H9 (cell line): ENCODE measurements around the gene PCGF6. TPM values are rescaled to one million over a fixed set of nuclear protein-coding genes. Genes with fewer than 3 reads are reported as not detected.

ENCODE experiments used
- DNase-seq: peaks from one replicate; pipeline ENCODE4 v3.0.0-alpha.2; 2017
- H2AFZ ChIP-seq: one replicate; pipeline ENCODE4 v1.6.1; 2013; ENCODE audit warnings: mild to moderate bottlenecking, low read length, control low read depth, moderate library complexity
- H2AK5ac ChIP-seq: 2 replicates; pipeline ENCODE4 v1.6.1; 2013; ENCODE audit warnings: low read length, control low read depth, mixed read lengths; ENCODE audit not compliant: insufficient read length
- H2BK120ac ChIP-seq: one replicate; pipeline ENCODE4 v1.6.1; 2013; ENCODE audit warnings: low read depth, mild to moderate bottlenecking, low read length, control low read depth, inconsistent platforms; ENCODE audit not compliant: poor library complexity, severe bottlenecking
- H2BK12ac ChIP-seq: 2 replicates; pipeline ENCODE4 v1.6.1; 2013; ENCODE audit warnings: low read length, control low read depth, mixed read lengths, low read depth; ENCODE audit not compliant: insufficient read length
- H2BK15ac ChIP-seq: 2 replicates; pipeline ENCODE4 v1.6.1; 2013; ENCODE audit warnings: low read depth, low read length, control low read depth
- H2BK20ac ChIP-seq: one replicate; pipeline ENCODE4 v1.6.1; 2013; ENCODE audit warnings: low read depth, mild to moderate bottlenecking, low read length, control low read depth, inconsistent platforms; ENCODE audit not compliant: poor library complexity, severe bottlenecking
- H2BK5ac ChIP-seq: 2 replicates; pipeline ENCODE4 v1.6.1; 2013; ENCODE audit warnings: low read length, control low read depth, mixed read lengths; ENCODE audit not compliant: insufficient read length
- H3K14ac ChIP-seq: 2 replicates; pipeline ENCODE4 v1.6.1; 2013; ENCODE audit warnings: low read length, control low read depth; ENCODE audit not compliant: insufficient read depth
- H3K18ac ChIP-seq: 2 replicates; pipeline ENCODE4 v1.6.1; 2013; ENCODE audit warnings: low read depth, mild to moderate bottlenecking, mixed read lengths, low read length, control low read depth; ENCODE audit not compliant: insufficient read length
- H3K23ac ChIP-seq: 2 replicates; pipeline ENCODE4 v1.6.1; 2013; ENCODE audit warnings: low read length, control low read depth, mixed read lengths, low read depth; ENCODE audit not compliant: insufficient read length
- H3K23me2 ChIP-seq: 2 replicates; pipeline ENCODE4 v1.6.1; 2013; ENCODE audit warnings: low read depth, mild to moderate bottlenecking, mixed read lengths, low read length, control low read depth; ENCODE audit not compliant: insufficient read length, poor library complexity, severe bottlenecking
- H3K27ac ChIP-seq: 2 replicates; pipeline ENCODE4 v1.5.1; 2013; ENCODE audit warnings: low read length, control low read depth, mixed read lengths, low read depth; ENCODE audit not compliant: insufficient read length
- H3K27me3 ChIP-seq: 2 replicates; pipeline ENCODE4 v1.6.1; 2013; ENCODE audit warnings: low read length, control low read depth, inconsistent platforms; ENCODE audit not compliant: insufficient read depth
- H3K4ac ChIP-seq: 2 replicates; pipeline ENCODE4 v1.6.1; 2013; ENCODE audit warnings: low read depth, mild to moderate bottlenecking, control low read depth, inconsistent platforms, low read length, moderate library complexity
- H3K4me1 ChIP-seq: 2 replicates; pipeline ENCODE4 v1.6.1; 2013; ENCODE audit warnings: low read length, control low read depth, inconsistent platforms; ENCODE audit not compliant: insufficient read depth
- H3K4me2 ChIP-seq: 2 replicates; pipeline ENCODE4 v1.6.1; 2013; ENCODE audit warnings: low read length, control low read depth, mixed read lengths; ENCODE audit not compliant: insufficient read length, insufficient read depth
- H3K56ac ChIP-seq: 2 replicates; pipeline ENCODE4 v1.6.1; 2013; ENCODE audit warnings: low read depth, mild to moderate bottlenecking, mixed read lengths, low read length, control low read depth; ENCODE audit not compliant: insufficient read length
- H3K79me1 ChIP-seq: 2 replicates; pipeline ENCODE4 v1.6.1; 2013; ENCODE audit warnings: low read depth, mild to moderate bottlenecking, moderate library complexity, low read length, control low read depth, inconsistent platforms; ENCODE audit not compliant: insufficient read depth, poor library complexity, severe bottlenecking
- H3K79me2 ChIP-seq: 2 replicates; pipeline ENCODE4 v1.6.1; 2013; ENCODE audit warnings: low read length, control low read depth, inconsistent platforms; ENCODE audit not compliant: insufficient read depth
- H3K9ac ChIP-seq: 2 replicates; pipeline ENCODE4 v1.6.1; 2013; ENCODE audit warnings: low read length, control low read depth, mixed read lengths; ENCODE audit not compliant: insufficient read length; ENCODE audit errors: extremely low read depth
- H3K9me3 ChIP-seq: one replicate; pipeline ENCODE4 v1.6.1; 2013; ENCODE audit warnings: low read depth, low read length, inconsistent platforms; ENCODE audit not compliant: control insufficient read depth
- H3T11ph ChIP-seq: one replicate; pipeline ENCODE4 v1.6.1; 2013; ENCODE audit warnings: mild to moderate bottlenecking, low read length, control low read depth, inconsistent platforms
- H4K20me1 ChIP-seq: one replicate; pipeline ENCODE4 v1.6.1; 2013; ENCODE audit not compliant: control insufficient read depth, insufficient read length, insufficient read depth
- H4K5ac ChIP-seq: 2 replicates; pipeline ENCODE4 v1.6.1; 2013; ENCODE audit warnings: low read depth, mild to moderate bottlenecking, mixed read lengths, low read length, control low read depth; ENCODE audit not compliant: insufficient read length
- H4K8ac ChIP-seq: replicated peaks from 2 replicates; pipeline ENCODE4 v1.6.1; 2013; ENCODE audit warnings: low read length, control low read depth, mixed read lengths, low read depth; ENCODE audit not compliant: insufficient read length
- H4K91ac ChIP-seq: 2 replicates; pipeline ENCODE4 v1.6.1; 2013; ENCODE audit warnings: low read depth, mild to moderate bottlenecking, moderate library complexity, mixed read lengths, low read length, control low read depth; ENCODE audit not compliant: insufficient read length
- H3K27ac Mint-ChIP-seq, 3 experiments: 2 replicates in 2 of 3; 3 replicates in 1 of 3; pipeline ENCODE4 v1.8.0; 2020 to 2021; ENCODE audit warnings: mixed read lengths in 3 of 3, mild to moderate bottlenecking in 1 of 3, moderate library complexity in 1 of 3
- H3K27me3 Mint-ChIP-seq: 2 replicates; pipeline ENCODE4 v1.8.0; 2021; ENCODE audit warnings: low read depth, mild to moderate bottlenecking, moderate library complexity, mixed read lengths
- H3K36me3 Mint-ChIP-seq, 3 experiments: 2 replicates in 2 of 3; 3 replicates in 1 of 3; pipeline ENCODE4 v1.8.0; 2020 to 2021; ENCODE audit warnings: low read depth in 3 of 3, mixed read lengths in 3 of 3; ENCODE audit not compliant: insufficient read depth in 1 of 3
- H3K4me1 Mint-ChIP-seq, 2 experiments: 2 replicates each; pipeline ENCODE4 v1.8.0; 2020; ENCODE audit warnings: mixed read lengths in 2 of 2
- H3K4me3 Mint-ChIP-seq, 2 experiments: 2 replicates in 1 of 2; 3 replicates in 1 of 2; pipeline ENCODE4 v1.8.0; 2020 to 2021; ENCODE audit warnings: mild to moderate bottlenecking in 2 of 2, mixed read lengths in 2 of 2, moderate library complexity in 1 of 2
- H3K9me3 Mint-ChIP-seq, 2 experiments: 2 replicates in 1 of 2; 3 replicates in 1 of 2; pipeline ENCODE4 v1.8.0; 2020; ENCODE audit warnings: mild to moderate bottlenecking in 2 of 2, mixed read lengths in 2 of 2, moderate library complexity in 1 of 2
- CTCF ChIP-seq: fragments of 200-600 bp; sonication (generic); conservative IDR thresholded peaks from 3 replicates; pipeline ENCODE4 v1.8.0; 2021; ENCODE audit warnings: antibody characterized with exemption, mild to moderate bottlenecking
- WGBS: extraction: QIAGEN DNeasy Blood & Tissue Kit; methylation state at CpG from one replicate; pipeline ENCODE4 v1.1.7; 2013; ENCODE audit warnings: missing lambda C conversion rate, low lambda C conversion rate, mixed read lengths; ENCODE audit not compliant: insufficient read length; ENCODE audit errors: extremely low coverage; 5-methylcytosine and 5-hydroxymethylcytosine counted together
- total RNA-seq: library from RNA; stranded (reverse); gene quantifications from 2 replicates; pipeline ENCODE4 v1.2.1, GENCODE V29; 2021

The PCGF6 gene
- total RNA-seq, 1 experiment from 2014 or later, result 23.5 TPM

DNA sequence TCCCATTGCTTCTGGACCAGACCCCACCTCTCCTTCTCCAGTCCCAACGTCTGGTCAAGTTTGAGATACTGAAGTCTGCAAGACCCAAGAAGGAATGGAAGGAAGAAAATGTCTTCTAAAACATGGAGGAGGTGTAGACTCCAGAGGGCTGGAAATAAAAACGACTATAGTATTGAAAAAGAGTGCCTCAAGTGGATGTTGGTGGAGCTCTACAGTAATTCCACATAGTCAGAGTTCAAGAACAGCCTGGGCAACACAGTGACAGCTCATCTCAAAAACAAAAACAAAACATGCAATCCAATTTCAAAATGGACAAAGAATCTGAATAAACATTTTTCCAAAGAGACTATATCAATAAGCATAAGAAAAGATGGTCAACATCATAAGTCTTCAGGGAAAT, 2.3 kb upstream of the PCGF6 start:
- no peak overlapping the region for H2BK20ac ChIP-seq
- no peak overlapping the region for H3K4me2 ChIP-seq
- peaks cover 3 to 7% (median 6%) of the 10 kb centered on the region in 3 experiments; a peak in 5 of 7 replicates for H3K36me3 Mint-ChIP-seq
- no peaks in the 10 kb centered on the region for H3K27me3 Mint-ChIP-seq
- H3K56ac ChIP-seq, result no peak overlapping the region
- H3K23ac ChIP-seq, result no peak overlapping the region
- no peak overlapping the region for H4K5ac ChIP-seq
- no peak overlapping the region for H3K27ac ChIP-seq
- no peak overlapping the region for H3K14ac ChIP-seq
- H2AFZ ChIP-seq, result peak overlapping the region; percentile 62
- no CpG with 5 or more reads among the region's 2 CpGs for WGBS
- no peak overlapping the region for H3K9ac ChIP-seq
- DNase-seq, result no peak
- peaks cover 2% of the 10 kb centered on the region; the same call in 1 of the 2 replicates for H3K79me2 ChIP-seq
- H3K79me1 ChIP-seq, result no peaks in the 10 kb centered on the region
- peaks cover 0 to 10% of the 10 kb centered on the region in 2 experiments; a peak in 2 of 4 replicates for H3K4me1 Mint-ChIP-seq
- H4K91ac ChIP-seq, result no peak overlapping the region
- H2AK5ac ChIP-seq, result no peak overlapping the region
- H2BK12ac ChIP-seq, result no peak overlapping the region
- H3K4ac ChIP-seq, result no peak overlapping the region
- no peak overlapping the region for H2BK15ac ChIP-seq
- no peak overlapping the region for H3T11ph ChIP-seq
- peaks cover 4% of the 10 kb centered on the region for H3K23me2 ChIP-seq
- no peak overlapping the region for H4K8ac ChIP-seq
- no peak overlapping the region for H3K27ac Mint-ChIP-seq
- TF ChIP-seq CTCF, result no peak
- no peaks in the 10 kb centered on the region for H4K20me1 ChIP-seq
- no peaks in the 10 kb centered on the region for H3K9me3 Mint-ChIP-seq
- no peaks in the 10 kb centered on the region for H3K4me1 ChIP-seq
- H3K4me3 Mint-ChIP-seq, result no peak overlapping the region
- H2BK120ac ChIP-seq, result no peak overlapping the region
- no peak overlapping the region for H3K18ac ChIP-seq
- no peaks in the 10 kb centered on the region for H3K27me3 ChIP-seq
- no peak overlapping the region for H2BK5ac ChIP-seq
- H3K9me3 ChIP-seq, result no peaks in the 10 kb centered on the region
